GM19025 (cell line): ENCODE results near the gene OTOF.
A peak's percentile ranks its signal among the peaks of the same experiment; 100 is the strongest.

Experiments
- ATAC-seq: cut with Tn5 transposase; IDR thresholded peaks from one replicate; pipeline ENCODE4 v1.9.1; 2021; ENCODE audit warnings: mild to moderate bottlenecking, low read depth, moderate library complexity; ENCODE audit not compliant: unreplicated experiment

OTOF gene

GRCh38 chr2:26421961-26422360 is 56.0 kb downstream of the OTOF start:
- no peak for ATAC-seq

DNA sequence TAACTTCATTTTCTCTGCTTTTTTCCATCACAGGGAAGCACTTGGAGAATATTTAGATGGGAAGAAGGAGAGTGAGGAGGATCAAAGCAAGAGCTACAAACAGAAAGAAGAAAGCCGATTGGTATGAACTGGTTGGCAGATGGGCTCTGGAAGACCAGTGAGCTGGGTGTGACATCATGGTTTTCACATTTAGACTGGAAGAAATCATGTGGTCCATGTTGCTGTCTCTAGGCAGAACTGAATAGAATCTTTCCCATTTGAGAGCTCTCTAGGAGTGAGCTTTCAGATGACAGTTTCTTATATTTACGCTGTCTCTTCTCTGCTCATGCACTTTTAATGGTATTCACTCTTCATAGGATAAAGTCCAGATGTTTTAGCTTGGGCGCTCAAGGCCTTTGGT is 63.6 kb downstream of the OTOF start:
- no peak for ATAC-seq

- ATAC-seq = peak; percentile 53
These were observed 65.7 kb downstream of the OTOF start for GRCh38 chr2:26412091-26412673.

- no peak for ATAC-seq
These were observed 66.5 kb downstream of the OTOF start for GRCh38 chr2:26411419-26411818.

GRCh38 chr2:26410764-26411243 is 67.1 kb downstream of the OTOF start:
- ATAC-seq = no peak

DNA sequence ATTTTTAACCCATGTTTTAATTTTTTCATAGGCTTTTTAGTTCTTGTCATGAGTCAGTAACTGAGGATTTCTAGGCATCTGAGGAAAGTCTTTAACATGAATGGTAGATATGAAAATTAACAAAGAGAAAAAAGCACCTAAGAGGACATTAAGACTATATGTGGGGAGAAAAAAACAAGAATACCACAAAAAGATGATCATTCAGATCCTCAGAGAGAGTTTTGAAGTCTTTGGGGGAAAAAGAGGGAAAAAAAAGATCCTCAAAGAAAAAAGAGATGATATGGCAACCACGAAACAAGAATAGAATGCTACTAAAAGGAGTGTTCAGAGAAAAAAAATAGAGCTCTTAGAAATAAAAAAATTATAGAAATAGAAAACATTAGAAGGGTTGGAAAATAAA is 68.1 kb downstream of the OTOF start:
- no peak for ATAC-seq

- ATAC-seq = no peak
These were observed 70.4 kb downstream of the OTOF start for GRCh38 chr2:26407526-26407925.
